GM12875 (cell line): ENCODE results near the gene HPCAL4.

Source experiments
- H3K4me3 ChIP-seq: one replicate; pipeline ENCODE4 v1.5.1; 2011; ENCODE audit warnings: low read depth, low read length, control low read depth
- TF ChIP-seq, protein P1 (sequence below): IDR thresholded peaks from 2 replicates; pipeline ENCODE4 v1.5.1; 2011; ENCODE audit warnings: low read depth, mild to moderate bottlenecking, control low read depth, inconsistent platforms, low read length, moderate library complexity, borderline replicate concordance; ENCODE audit not compliant: insufficient read depth

HPCAL4 gene

DNA sequence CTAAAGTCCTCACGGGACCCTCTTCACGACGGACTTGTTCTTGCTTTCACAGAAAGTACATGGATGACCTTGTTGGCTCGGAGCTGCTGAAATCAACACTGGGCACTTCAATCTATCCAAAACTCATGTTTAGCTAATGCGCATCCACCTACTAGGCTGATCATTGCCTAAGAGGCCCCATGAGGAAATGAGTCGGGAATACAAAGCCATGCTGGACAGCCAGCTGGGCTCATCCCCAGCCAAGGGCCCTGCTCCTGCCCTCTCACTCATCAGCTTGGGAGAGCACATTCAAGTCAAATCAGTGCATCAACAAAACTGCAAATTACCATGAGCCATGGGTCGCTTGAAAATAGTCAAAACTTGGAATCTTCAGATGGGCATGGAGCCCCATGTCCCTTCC is 36.9 kb downstream of the HPCAL4 start:
- TF ChIP-seq, protein P1, sequence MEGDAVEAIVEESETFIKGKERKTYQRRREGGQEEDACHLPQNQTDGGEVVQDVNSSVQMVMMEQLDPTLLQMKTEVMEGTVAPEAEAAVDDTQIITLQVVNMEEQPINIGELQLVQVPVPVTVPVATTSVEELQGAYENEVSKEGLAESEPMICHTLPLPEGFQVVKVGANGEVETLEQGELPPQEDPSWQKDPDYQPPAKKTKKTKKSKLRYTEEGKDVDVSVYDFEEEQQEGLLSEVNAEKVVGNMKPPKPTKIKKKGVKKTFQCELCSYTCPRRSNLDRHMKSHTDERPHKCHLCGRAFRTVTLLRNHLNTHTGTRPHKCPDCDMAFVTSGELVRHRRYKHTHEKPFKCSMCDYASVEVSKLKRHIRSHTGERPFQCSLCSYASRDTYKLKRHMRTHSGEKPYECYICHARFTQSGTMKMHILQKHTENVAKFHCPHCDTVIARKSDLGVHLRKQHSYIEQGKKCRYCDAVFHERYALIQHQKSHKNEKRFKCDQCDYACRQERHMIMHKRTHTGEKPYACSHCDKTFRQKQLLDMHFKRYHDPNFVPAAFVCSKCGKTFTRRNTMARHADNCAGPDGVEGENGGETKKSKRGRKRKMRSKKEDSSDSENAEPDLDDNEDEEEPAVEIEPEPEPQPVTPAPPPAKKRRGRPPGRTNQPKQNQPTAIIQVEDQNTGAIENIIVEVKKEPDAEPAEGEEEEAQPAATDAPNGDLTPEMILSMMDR, result no peak
- no peak overlapping the region for H3K4me3 ChIP-seq

DNA sequence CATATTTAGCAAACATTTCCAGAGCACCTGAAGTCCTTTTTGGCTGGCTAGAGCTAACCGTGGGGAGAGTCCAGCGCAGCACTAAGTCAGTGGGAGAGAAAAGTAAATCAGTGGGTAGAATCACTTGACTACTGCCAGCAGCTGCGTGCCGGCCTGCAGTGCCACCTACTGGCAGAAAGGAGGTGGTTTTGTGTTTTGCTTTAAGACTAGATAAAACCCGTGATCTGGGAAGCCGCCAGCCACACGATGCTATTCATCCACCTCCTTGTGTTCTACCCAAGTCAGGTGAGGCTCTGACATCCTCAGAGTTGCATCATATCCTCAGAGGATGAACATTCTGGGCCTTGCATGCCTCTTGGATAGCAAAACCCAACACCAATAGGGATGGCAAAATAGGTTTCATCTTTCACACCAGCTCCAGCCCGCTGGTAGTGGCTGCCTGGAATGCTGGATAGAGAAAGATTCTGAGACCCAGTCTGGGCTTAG is 37.6 kb downstream of the HPCAL4 start:
- TF ChIP-seq, protein P1, result peak; percentile 85
- no peak overlapping the region for H3K4me3 ChIP-seq

DNA sequence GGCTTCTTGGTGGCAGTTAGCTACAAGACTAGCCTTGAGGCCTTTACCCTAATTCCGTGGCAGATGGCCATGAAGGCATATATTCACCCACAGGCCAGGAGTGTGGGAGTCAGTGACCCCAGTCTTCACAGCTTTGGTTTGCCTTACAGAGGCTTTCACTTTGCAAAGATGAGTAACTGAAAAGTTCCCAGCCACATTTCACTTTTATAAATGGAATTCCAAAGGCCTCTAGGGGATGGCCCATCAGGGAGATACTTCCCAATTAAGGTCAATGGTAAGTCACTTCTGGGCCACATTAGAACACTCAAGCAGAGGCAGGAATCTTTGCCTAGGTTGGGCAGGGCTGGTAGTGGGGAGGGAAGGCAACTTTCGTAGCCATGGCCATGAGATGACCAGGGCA is 38.7 kb downstream of the HPCAL4 start:
- H3K4me3 ChIP-seq, result no peak overlapping the region
- TF ChIP-seq, protein P1, result no peak

DNA sequence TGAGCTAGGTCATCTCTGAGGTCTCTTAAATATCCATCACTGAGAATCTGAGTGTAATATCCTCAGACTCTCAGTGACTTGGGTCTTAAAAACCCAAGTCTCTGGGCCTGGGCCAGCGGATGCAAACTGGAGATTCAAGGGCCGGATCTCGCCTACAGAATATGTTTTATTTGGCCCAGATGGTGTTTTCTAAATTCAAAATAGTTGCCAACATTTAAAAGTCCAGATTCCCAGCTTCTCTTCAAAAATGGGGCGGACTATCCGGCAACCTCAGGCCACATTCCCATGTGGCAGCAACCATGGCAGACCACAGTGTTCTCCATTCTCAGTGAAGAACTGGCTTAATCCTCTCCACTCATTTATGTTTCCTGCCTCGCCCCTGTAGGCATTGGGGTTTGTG is 39.1 kb downstream of the HPCAL4 start:
- H3K4me3 ChIP-seq, result no peak overlapping the region
- TF ChIP-seq, protein P1, result no peak

DNA sequence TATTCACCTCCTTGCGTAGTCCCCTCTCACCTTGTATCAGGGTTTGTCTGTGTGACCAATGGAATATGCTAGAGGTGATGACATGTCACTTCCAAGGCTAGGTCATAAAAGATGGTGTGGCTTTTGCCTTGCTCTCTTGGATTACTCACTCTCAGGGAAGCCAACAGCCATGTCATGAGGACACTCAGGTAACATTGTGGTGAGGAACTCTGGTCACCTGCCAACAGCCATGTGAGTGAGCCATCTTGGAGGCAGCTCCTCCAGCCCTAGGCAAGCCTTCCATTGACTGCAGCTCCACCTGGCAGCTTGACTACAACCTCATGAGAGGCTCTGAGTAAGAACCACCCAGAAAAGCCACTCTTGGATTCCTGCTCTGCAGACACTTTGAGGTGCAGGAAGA is 40.8 kb downstream of the HPCAL4 start:
- TF ChIP-seq, protein P1, result no peak
- no peak overlapping the region for H3K4me3 ChIP-seq

DNA sequence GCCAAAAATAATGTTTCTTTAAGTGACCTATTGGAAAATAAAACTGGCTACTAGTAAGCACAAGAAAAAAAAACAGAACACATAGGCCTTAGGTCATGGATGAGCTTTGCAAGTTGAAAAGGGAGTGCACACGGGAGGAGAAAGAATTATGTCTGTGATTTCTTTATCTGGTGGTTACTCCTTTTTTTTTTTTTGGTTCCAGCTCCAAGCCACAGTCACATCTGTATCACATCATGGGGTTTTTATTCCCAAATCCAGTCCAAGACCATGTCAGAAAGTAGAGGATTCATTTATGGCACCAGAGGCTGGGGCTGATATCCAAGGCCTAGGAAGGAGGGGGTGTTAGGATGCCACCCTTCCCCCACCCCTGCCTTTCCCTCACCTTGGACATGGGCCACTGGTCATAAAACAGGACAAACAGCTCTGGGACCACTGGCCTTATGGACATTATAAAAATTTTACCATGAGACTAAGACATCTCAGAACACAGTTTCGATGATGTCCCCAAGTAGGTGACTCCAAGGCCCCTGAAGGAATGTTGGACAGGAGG is 41.5 kb downstream of the HPCAL4 start:
- TF ChIP-seq, protein P1, result no peak

DNA sequence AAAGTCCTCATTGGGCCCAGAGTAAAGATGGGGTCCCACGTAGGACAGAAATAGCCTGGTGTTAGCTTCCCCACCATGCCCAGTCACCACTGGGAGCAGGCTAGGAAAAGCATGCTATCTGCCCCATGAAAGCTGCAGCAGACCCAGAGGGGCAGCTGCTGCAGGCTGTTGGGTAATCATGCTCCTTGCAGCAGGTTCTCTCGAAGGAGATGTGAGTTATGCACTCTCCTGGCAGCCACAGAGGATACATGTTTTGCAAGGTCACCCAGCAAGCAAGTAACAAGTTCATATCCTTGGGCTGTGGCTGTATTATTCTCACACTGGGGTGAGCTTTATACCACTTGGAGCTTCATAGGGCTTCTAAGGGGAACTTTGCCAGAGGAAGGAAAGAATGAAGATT is 42.7 kb downstream of the HPCAL4 start:
- TF ChIP-seq, protein P1, result no peak
- no peak overlapping the region for H3K4me3 ChIP-seq

More for the DNA sequence above, 41.5 kb downstream of the HPCAL4 start:
- no peak overlapping the region for H3K4me3 ChIP-seq
